K562 (cell line): ENCODE results near the gene PNPLA2. TPM values are rescaled to one million over a fixed set of nuclear protein-coding genes. Genes with fewer than 3 reads are reported as not detected.

Experiments
- ADNP ChIP-seq: fragments of 200-800 bp; sonication (Bioruptor generic); IDR thresholded peaks from 2 replicates; pipeline ENCODE4 v1.6.1; 2016; ENCODE audit warnings: missing genetic modification characterization, missing compliant biosample characterization
- CBX8 ChIP-seq: fragments of 200-600 bp; sonication (generic); IDR thresholded peaks from 2 replicates; pipeline ENCODE4 v1.6.1; 2012; ENCODE audit warnings: borderline replicate concordance, mixed run types, low read depth, mild to moderate bottlenecking, moderate library complexity, mixed read lengths, low read length, control low read depth, inconsistent platforms; ENCODE audit not compliant: poor library complexity, severe bottlenecking; ENCODE audit errors: extremely low read depth
- CCAR2 ChIP-seq: fragments of 200-400 bp; formaldehyde crosslinking; IDR thresholded peaks from 2 replicates; pipeline ENCODE4 v1.6.1; 2017; ENCODE audit warnings: mild to moderate bottlenecking, low read depth, low read length
- DIDO1 ChIP-seq: fragments of 450-650 bp; IDR thresholded peaks from 2 replicates; pipeline ENCODE4 v1.6.1; 2016; ENCODE audit warnings: low read depth, missing biosample characterization, missing genetic modification characterization
- E2F3 ChIP-seq: fragments of 250-450 bp; sonication (Bioruptor Pico); IDR thresholded peaks from 2 replicates; pipeline ENCODE4 v1.4.0; 2020; ENCODE audit warnings: mild to moderate bottlenecking
- EHMT2 ChIP-seq: fragments of 450-650 bp; IDR thresholded peaks from 2 replicates; pipeline ENCODE4 v1.6.1; 2018; ENCODE audit warnings: antibody characterized with exemption
- FOXJ3 ChIP-seq: sonication (generic); formaldehyde crosslinking; IDR thresholded peaks from 2 replicates; pipeline ENCODE4 v1.4.0; 2020; ENCODE audit warnings: mild to moderate bottlenecking, missing genetic modification reagents
- HNRNPLL ChIP-seq: fragments of 200-400 bp; formaldehyde crosslinking; IDR thresholded peaks from 2 replicates; pipeline ENCODE4 v1.6.1; 2017; ENCODE audit warnings: low read length, low read depth, mild to moderate bottlenecking; ENCODE audit not compliant: poor library complexity, severe bottlenecking
- HSF4 ChIP-seq: fragments of 250-450 bp; sonication (Bioruptor Pico); IDR thresholded peaks from 2 replicates; pipeline ENCODE4 v2.1.2; 2022; ENCODE audit warnings: mild to moderate bottlenecking, moderate library complexity, borderline replicate concordance
- KLF1 ChIP-seq: fragments of 450-650 bp; IDR thresholded peaks from 2 replicates; pipeline ENCODE4 v1.6.1; 2016; ENCODE audit warnings: missing genetic modification characterization, missing compliant biosample characterization
- LARP7 ChIP-seq: fragments of 450-650 bp; IDR thresholded peaks from 2 replicates; pipeline ENCODE4 v1.6.1; 2016
- POLR2AphosphoS2 ChIP-seq: IDR thresholded peaks from 2 replicates; pipeline ENCODE4 v1.6.1; 2012; ENCODE audit warnings: low read length, improper control_type of control experiment
- PURB ChIP-seq: sonication (generic); formaldehyde crosslinking; IDR thresholded peaks from 2 replicates; pipeline ENCODE4 v1.9.0; 2021; ENCODE audit warnings: low read depth, mild to moderate bottlenecking, missing genetic modification reagents
- TCF3 ChIP-seq: sonication (generic); formaldehyde crosslinking; IDR thresholded peaks from 2 replicates; pipeline ENCODE4 v1.4.0; 2020; ENCODE audit warnings: mild to moderate bottlenecking, missing genetic modification reagents
- ZBED1 ChIP-seq: IDR thresholded peaks from 2 replicates; pipeline ENCODE4 v1.6.1; 2014
- ZKSCAN3 ChIP-seq: fragments of 250-450 bp; sonication (Bioruptor Pico); IDR thresholded peaks from 2 replicates; pipeline ENCODE4 v1.4.0; 2020
- ZNF316 ChIP-seq: fragments of 450-650 bp; IDR thresholded peaks from 2 replicates; pipeline ENCODE4 v1.6.1; 2016
- ZNF507 ChIP-seq: conservative IDR thresholded peaks from 2 replicates; pipeline ENCODE4 v1.6.1; 2017; ENCODE audit warnings: missing genetic modification characterization, missing compliant biosample characterization
- polyA plus RNA-seq, 8 experiments: library from polyadenylated mRNA; depleted of rRNA in 4 of 8; stranded (reverse) in 5 of 8; unstranded in 3 of 8; fragments of >200 nt; fragmentation: Nextera tagmentation in 2 of 8; fragmentation: Illumina TruSeq in 1 of 8; extraction: Ambion mirVana in 2 of 8; extraction: Trizol in 1 of 8; gene quantifications; 2 replicates each; pipeline versions ENCODE4 v1.2.1 to v1.2.3, GENCODE V29; 2011 to 2014; ENCODE audit warnings: inconsistent platforms in 1 of 8, missing spikeins in 1 of 8
- total RNA-seq, 7 experiments: library from RNA; depleted of rRNA in 6 of 7; stranded (reverse); fragments of >200 nt in 6 of 7; fragmentation: Illumina TruSeq in 2 of 7; extraction: Trizol in 2 of 7; gene quantifications; 2 replicates each; pipeline versions ENCODE4 v1.2.1 to v1.2.3, GENCODE V29; 2011 to 2021; ENCODE audit warnings: low replicate concordance in 1 of 7
- TF ChIP-seq, protein P1 (sequence below): IDR thresholded peaks from 3 replicates; pipeline ENCODE4 v1.6.1; 2011; ENCODE audit warnings: borderline replicate concordance, mild to moderate bottlenecking, moderate library complexity; ENCODE audit not compliant: insufficient read length; ENCODE audit errors: extremely low read depth
- TF ChIP-seq, protein P2 (sequence below): fragments of 250-450 bp; sonication (Bioruptor Pico); IDR thresholded peaks from 2 replicates; pipeline ENCODE4 v1.5.0; 2021
- TF ChIP-seq, protein P3 (sequence below): fragments of 450-650 bp; IDR thresholded peaks from 2 replicates; pipeline ENCODE4 v1.6.1; 2016; ENCODE audit warnings: antibody characterized with exemption

Gene PNPLA2
- total and polyA plus RNA-seq, 9 of the 15 experiments (the other 6 are each of a cell fraction or from before 2014, with no cell fraction given) = 0.39 to 87.1 (median 8.4) TPM

DNA sequence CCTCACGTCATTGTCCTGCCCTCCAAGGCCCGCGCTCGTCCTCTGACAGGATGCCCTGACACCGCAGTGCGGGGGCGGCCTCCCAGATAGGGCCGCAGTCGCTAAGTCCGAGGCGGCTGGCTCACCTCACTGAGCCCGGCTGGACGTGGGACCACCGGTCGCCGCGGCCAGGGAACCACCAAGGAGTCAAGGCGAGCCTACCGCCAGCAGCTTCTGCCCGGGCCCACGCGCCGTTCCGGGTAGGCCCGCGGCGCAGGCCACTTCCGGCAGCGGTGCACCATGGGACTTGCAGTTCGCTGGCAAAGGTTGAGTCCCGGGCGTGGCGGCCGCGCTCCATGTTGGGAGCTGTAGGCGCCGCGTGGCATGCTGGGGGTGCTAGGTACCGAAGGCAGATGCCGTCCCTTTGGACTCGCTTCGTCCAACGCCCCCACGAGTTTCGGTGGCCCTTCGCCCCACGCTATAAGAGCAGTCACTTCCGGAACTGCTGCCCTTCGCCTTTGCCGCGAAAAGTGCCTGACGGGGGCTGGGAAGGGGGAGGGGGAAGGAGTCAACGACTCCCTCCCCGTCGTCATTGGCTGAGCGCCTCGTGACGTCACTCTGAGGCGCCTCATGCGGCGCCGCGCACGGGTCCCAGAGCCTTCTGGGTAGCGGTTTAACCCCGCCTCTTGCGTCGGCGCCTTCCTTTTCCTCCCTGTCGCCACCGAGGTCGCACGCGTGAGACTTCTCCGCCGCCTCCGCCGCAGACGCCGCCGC lies 9.3 kb upstream of the PNPLA2 start, which contains the start of gene RPLP2 (continued):
- TF ChIP-seq EHMT2 = no peak
- TF ChIP-seq DIDO1 (tag) = 0 out of 2 replicates have a peak, but pooled peaks have one; percentile 48
- no peak for TF ChIP-seq ZKSCAN3 (CRISPR knock-in tag)
- no peak for TF ChIP-seq ZNF507 (tag)
- TF ChIP-seq TCF3 (CRISPR knock-in tag) = peak; percentile 33; the same call in 1 of the 2 replicates
- TF ChIP-seq CCAR2 = no peak
- TF ChIP-seq E2F3 = peak; percentile 74; the same call in 1 of the 2 replicates
- no peak for TF ChIP-seq HSF4
- TF ChIP-seq POLR2AphosphoS2 = no peak
- TF ChIP-seq HNRNPLL = peak; percentile 61
- TF ChIP-seq ADNP (tag) = no peak
- TF ChIP-seq, protein P1, sequence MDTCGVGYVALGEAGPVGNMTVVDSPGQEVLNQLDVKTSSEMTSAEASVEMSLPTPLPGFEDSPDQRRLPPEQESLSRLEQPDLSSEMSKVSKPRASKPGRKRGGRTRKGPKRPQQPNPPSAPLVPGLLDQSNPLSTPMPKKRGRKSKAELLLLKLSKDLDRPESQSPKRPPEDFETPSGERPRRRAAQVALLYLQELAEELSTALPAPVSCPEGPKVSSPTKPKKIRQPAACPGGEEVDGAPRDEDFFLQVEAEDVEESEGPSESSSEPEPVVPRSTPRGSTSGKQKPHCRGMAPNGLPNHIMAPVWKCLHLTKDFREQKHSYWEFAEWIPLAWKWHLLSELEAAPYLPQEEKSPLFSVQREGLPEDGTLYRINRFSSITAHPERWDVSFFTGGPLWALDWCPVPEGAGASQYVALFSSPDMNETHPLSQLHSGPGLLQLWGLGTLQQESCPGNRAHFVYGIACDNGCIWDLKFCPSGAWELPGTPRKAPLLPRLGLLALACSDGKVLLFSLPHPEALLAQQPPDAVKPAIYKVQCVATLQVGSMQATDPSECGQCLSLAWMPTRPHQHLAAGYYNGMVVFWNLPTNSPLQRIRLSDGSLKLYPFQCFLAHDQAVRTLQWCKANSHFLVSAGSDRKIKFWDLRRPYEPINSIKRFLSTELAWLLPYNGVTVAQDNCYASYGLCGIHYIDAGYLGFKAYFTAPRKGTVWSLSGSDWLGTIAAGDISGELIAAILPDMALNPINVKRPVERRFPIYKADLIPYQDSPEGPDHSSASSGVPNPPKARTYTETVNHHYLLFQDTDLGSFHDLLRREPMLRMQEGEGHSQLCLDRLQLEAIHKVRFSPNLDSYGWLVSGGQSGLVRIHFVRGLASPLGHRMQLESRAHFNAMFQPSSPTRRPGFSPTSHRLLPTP = no peak
- peak; percentile 52; the same call in 1 of the 2 replicates for TF ChIP-seq ZNF316
- TF ChIP-seq PURB (CRISPR knock-in tag) = no peak
- TF ChIP-seq, protein P2, sequence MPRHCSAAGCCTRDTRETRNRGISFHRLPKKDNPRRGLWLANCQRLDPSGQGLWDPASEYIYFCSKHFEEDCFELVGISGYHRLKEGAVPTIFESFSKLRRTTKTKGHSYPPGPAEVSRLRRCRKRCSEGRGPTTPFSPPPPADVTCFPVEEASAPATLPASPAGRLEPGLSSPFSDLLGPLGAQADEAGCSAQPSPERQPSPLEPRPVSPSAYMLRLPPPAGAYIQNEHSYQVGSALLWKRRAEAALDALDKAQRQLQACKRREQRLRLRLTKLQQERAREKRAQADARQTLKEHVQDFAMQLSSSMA (CRISPR knock-in tag) = no peak
- TF ChIP-seq KLF1 (tag) = peak; percentile 96
- peak; percentile 80; the same call in 1 of the 2 replicates for TF ChIP-seq LARP7
- TF ChIP-seq CBX8 = no peak
- TF ChIP-seq FOXJ3 (CRISPR knock-in tag) = no peak
- peak; percentile 67; the same call in 1 of the 2 replicates for TF ChIP-seq ZBED1
- TF ChIP-seq, protein P3, sequence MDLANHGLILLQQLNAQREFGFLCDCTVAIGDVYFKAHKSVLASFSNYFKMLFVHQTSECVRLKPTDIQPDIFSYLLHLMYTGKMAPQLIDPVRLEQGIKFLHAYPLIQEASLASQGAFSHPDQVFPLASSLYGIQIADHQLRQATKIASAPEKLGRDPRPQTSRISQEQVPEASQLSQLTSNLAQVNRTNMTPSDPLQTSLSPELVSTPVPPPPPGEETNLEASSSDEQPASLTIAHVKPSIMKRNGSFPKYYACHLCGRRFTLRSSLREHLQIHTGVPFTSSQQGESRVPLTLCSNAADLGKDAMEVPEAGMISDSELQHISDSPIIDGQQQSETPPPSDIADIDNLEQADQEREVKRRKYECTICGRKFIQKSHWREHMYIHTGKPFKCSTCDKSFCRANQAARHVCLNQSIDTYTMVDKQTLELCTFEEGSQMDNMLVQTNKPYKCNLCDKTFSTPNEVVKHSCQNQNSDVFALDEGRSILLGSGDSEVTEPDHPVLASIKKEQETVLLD = no peak
